Epidermal melanocyte (primary cell): ENCODE data around the gene NKD1.

ENCODE experiments used
- DNase-seq: peaks from one replicate; pipeline ENCODE4 v3.0.0; 2011; ENCODE audit warnings: low spot score; ENCODE audit not compliant: insufficient read length

Gene NKD1

DNA sequence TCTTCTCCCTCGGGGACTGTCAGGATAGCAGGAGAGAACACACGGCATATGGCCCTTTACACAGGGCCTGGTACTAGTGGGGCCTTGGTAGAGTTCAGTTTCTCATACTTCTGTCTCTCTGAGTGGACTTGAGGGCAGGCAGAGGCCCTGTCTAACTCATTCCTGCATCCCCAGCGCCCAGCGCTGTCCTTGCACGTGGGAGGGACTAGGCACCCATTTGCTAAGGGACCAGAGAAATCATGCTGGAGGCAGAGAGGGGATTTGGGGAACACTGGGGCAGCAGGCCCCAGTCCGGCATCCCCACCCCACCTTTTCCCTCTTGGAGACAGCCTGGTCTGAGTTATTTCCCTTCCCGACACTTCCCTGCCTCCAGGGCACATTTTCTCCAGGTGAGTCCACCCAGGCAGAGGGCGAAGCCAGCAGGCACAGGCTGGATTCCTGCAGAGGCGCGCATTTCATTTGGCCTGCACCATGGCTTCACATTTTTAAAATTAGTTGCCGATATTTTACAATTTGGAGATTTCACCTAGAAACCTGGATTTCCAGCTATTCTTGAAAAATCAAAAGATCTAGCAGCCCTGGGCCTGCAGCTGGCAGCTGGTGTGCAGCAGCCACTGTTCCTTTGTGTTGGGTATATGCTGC, 9.7 kb upstream of the NKD1 start:
- DNase-seq, result no peak

- no peak for DNase-seq
Measured at GRCh38 chr16:50539053-50539695, 9.0 kb upstream of the NKD1 start.

GRCh38 chr16:50539822-50540710, 8.1 kb upstream of the NKD1 start:
- DNase-seq, result no peak

- no peak for DNase-seq
Measured at GRCh38 chr16:50540711-50541007, 7.5 kb upstream of the NKD1 start.

DNA sequence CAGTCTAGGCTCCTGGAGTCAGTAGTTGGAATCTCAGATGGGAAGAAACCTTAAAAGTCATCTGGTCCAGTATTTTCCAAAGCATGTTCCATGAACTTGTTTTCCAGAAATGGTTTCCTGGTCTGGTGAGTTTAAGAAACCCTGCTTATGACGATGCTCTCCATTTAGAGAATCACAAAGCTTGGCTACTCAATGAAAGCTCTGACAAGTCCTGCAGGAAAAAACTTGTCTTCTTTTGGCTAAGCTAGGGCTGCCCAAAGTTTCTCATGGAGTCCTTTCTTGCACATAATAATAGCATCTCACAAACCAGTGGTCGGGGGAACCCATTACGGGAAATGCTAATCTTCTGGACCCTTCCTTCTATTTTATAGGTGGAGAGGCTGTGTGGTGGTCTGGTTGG, 5.5 kb upstream of the NKD1 start:
- DNase-seq, result no peak

GRCh38 chr16:50546125-50546524, 2.1 kb upstream of the NKD1 start:
- no peak for DNase-seq

GRCh38 chr16:50547340-50548124, 664 bp upstream of the NKD1 start:
- no peak for DNase-seq

DNA sequence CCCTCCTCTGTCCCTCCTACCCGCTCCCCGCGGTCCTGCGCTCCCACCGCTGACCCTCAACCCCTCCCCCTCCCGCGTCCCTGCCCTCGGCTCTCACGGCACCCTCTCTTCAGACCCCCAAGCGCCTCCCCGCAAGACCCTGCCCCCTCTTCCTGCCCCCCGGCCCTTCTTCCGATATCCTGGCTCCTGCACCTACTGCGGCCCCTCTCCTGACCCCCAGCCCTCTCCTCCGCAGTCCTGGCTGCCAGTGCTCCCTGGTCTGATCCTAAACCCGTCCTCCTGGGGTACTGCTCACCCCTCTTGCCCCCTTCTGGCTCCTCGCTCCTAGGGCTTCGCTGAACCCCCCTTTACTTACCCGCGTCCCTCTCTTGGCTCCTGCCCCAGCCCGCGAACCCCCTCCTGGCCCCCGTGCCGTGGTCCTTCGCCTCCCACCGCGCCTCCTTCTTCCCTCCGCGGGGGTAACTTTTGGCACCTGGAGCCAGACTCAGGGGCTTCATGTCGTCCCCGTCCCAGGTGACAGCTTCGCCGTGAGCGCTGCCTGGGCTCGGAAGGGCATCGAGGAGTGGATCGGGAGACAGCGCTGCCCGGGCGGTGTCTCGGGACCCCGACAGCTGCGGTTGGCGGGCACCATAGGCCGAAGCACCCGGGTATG, 839 bp downstream of the NKD1 start:
- DNase-seq, result no peak

- DNase-seq, result no peak
Measured at GRCh38 chr16:50549561-50549915, 1.3 kb downstream of the NKD1 start.

DNA sequence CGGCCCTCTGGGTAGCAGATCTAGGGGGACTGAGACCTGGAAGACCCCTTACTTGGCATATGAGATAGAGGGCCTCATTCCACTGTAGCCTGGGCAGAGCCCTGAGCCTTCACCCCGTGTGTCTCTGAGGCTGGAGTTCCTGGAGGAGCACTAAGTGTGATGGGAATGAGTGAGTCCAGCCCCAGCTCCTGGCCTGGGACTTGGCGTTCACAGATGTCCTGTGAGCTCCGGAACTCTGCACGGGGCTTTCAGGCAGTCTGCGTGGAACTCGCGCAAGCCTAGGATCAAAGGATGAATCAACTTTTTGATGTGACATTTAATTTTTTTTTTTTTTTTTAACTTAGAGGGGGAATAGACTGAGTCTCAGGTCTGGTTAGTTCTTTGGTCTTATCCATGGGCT, 1.8 kb downstream of the NKD1 start:
- no peak for DNase-seq

DNA sequence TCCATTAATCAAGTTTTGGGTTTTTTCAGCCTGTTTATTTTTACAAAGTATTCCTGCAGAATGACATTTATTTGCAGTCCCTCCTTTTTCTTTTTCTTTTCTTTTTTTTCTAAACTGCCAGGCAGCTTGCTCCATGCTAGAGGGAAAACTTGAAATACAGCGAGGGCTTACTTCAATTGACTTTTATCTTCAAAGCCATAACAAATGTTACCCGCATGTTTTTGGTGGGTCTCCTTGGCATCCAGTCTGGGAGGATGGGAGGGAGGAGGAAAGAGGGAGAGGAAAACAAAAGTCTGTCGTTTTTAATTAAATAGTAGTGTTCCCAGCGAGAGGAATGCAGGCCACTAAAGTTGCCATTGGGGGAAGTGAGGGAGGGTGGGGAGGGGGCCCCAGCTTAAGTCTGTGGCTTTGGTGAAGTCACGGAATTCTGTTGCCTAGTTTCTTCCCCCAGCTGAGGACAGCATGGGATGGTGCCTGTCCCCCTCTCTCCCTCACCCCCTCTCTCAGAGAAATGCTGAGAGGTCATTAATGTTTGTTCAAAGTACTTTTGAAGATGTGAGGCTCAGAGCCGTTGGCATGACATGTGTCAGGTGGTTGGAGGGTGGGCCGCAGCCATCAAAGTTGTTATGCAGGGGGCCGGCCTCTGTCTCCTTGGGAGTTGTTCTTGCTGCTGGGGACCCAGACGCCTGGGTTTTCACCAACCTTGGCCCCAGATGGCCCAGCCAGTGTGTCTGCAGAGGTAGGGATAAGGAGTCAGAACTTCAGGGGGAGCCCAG, 2.9 kb downstream of the NKD1 start:
- no peak for DNase-seq

GRCh38 chr16:50552476-50553101, 4.4 kb downstream of the NKD1 start:
- no peak for DNase-seq

- no peak for DNase-seq
Measured at GRCh38 chr16:50553182-50553710, 5.0 kb downstream of the NKD1 start.

DNA sequence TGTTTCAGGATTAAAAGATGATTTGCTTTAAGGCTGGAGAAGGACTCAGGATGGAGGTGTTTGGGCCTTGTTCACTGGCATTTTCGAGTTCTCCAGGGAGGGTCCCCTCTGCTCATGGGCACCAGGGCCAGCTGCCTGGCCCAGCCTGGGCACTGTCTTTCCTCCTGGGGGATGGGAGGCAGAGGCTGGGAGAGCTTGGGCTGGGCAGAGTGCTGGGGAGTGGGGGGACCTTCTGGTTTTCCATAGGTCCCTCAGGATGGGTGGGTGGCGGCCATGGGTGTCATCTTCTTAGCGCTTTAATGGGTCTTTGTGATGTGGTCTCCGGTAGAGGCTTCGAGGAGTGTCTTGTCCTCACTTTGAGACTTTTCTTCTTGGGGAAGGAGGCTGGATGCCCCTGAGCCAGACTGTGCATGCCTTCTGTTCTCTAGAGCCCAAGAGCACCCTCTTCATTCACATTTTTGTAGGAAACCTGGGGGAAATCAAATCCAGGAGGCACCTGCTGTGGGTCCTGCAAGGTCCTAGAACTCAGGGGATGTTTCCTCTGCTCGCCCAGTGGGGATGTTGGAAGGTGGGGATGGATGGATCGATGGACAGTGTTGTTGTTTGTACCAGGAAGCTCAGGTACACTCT, 5.7 kb downstream of the NKD1 start:
- DNase-seq, result no peak

DNA sequence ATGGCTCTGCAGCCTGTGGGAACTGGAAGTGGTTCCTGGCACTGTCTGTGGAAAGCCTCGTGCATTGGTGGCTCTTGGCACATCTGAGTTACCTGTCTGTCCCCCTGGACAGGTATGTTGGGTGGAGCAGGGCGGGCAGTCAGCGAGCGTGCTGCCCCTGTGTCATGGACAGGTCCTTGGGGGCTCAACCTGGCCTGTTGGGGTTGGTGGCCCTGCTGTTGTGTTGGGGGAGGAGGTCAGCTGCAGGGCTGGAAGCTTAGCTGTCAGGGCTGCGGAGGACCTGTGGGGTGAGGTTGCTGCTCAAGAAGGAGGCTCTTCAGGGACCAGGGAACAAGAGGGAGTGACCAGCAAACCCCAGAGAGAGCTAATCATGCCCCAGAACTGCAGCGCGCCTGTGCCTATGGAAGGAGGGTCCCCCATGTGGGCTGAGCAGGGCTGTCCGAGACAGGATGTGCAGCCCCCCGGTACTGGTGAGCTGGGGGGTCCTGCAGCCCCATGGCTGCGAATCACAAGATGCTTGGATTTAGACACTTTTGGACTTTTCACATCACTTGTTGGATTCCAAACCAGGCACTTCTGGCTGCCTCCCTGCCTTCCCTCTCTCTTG, 7.2 kb downstream of the NKD1 start:
- DNase-seq, result no peak

DNA sequence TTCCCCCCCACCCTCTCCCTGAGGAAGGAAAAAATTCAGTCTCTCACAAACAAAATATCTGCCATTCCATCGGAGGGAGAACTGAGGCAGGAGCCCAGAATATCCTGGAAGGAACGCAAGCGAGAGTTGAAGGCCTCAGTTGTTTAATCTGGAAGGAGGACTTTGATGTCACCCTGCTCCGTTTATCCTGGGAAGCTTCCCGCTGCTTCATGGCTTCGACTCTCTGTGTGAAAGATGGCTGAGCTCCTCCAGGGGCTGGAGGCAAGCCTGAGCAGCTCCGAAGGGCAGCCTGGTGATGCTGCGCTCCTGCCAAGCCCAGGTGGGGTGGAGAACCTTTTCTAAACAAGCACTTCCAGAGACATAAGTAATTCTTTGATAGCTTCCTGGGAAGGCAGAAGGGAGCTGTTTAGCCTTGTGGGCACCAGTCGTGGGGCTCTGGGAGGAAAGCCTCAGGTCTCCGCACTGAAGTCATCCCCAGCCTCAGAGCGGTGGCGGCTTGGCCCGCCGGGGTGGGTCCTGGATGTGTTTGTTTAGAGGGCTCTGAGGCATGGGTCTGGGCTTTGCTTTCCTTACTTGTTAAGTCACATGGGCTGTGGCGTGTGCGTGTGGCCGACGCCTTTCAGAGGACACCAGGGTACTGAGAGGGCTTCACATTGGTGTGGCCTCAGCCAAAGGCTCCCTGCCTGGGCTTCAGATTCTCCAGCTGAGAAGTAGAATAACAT, 7.9 kb downstream of the NKD1 start:
- DNase-seq, result no peak

- no peak for DNase-seq
Measured at GRCh38 chr16:50557046-50557445, 8.8 kb downstream of the NKD1 start.

GRCh38 chr16:50558913-50559312, 10.7 kb downstream of the NKD1 start:
- DNase-seq, result no peak
